HepG2 (cell line): ENCODE results near the gene CD300A. TPM values are rescaled to one million over a fixed set of nuclear protein-coding genes. Genes with fewer than 3 reads are reported as not detected.

Experiments used
- ELF1 ChIP-seq: sonication (generic); formaldehyde crosslinking; IDR thresholded peaks from 2 replicates; pipeline ENCODE4 v1.4.0; 2020; ENCODE audit warnings: missing genetic modification reagents
- HHEX ChIP-seq: IDR thresholded peaks from 2 replicates; pipeline ENCODE4 v1.6.1; 2016; ENCODE audit warnings: control low read depth
- KDM5B ChIP-seq: sonication (generic); formaldehyde crosslinking; IDR thresholded peaks from 2 replicates; pipeline ENCODE4 v1.4.0; 2020; ENCODE audit warnings: missing genetic modification reagents, mild to moderate bottlenecking, borderline replicate concordance
- KLF12 ChIP-seq: sonication (generic); formaldehyde crosslinking; IDR thresholded peaks from 2 replicates; pipeline ENCODE4 v1.4.0; 2020; ENCODE audit warnings: missing genetic modification reagents, borderline replicate concordance
- POLR2A ChIP-seq, 2 experiments: IDR thresholded peaks; 2 replicates each; pipeline ENCODE4 v1.6.1; 2011; ENCODE audit warnings: low read depth in 2 of 2, low read length in 2 of 2, mild to moderate bottlenecking in 1 of 2, moderate library complexity in 1 of 2; ENCODE audit not compliant: insufficient read depth in 1 of 2
- RFXANK ChIP-seq: IDR thresholded peaks from 2 replicates; pipeline ENCODE4 v1.6.1; 2016
- SALL2 ChIP-seq: sonication (generic); formaldehyde crosslinking; IDR thresholded peaks from 2 replicates; pipeline ENCODE4 v1.8.1; 2023; ENCODE audit warnings: mild to moderate bottlenecking, missing genetic modification reagents, inconsistent platforms
- STAG1 ChIP-seq: sonication (generic); formaldehyde crosslinking; IDR thresholded peaks from 2 replicates; pipeline ENCODE4 v1.4.0; 2020; ENCODE audit warnings: missing genetic modification reagents
- ZBED4 ChIP-seq: sonication (generic); formaldehyde crosslinking; IDR thresholded peaks from 2 replicates; pipeline ENCODE4 v1.4.0; 2020; ENCODE audit warnings: missing genetic modification reagents, borderline replicate concordance
- ZFX ChIP-seq: sonication (generic); formaldehyde crosslinking; IDR thresholded peaks from 2 replicates; pipeline ENCODE4 v1.4.0; 2020; ENCODE audit warnings: mild to moderate bottlenecking, low read depth, missing genetic modification reagents, moderate library complexity
- ZNF782 ChIP-seq: sonication (generic); formaldehyde crosslinking; IDR thresholded peaks from 2 replicates; pipeline ENCODE4 v1.4.0; 2020; ENCODE audit warnings: missing genetic modification reagents, mild to moderate bottlenecking, borderline replicate concordance
- ZNF891 ChIP-seq: sonication (generic); formaldehyde crosslinking; IDR thresholded peaks from 2 replicates; pipeline ENCODE4 v1.5.0; 2020; ENCODE audit warnings: mild to moderate bottlenecking, missing genetic modification reagents
- polyA plus RNA-seq, 8 experiments: library from polyadenylated mRNA; depleted of rRNA in 3 of 8; stranded (reverse) in 7 of 8; unstranded in 1 of 8; fragments of >200 nt; fragmentation: Illumina TruSeq in 4 of 8; extraction: Trizol in 4 of 8; gene quantifications; 2 replicates each; pipeline versions ENCODE4 v1.2.1 to v1.2.3, GENCODE V29; 2011 to 2016; ENCODE audit warnings: low read depth in 4 of 8, missing spikeins in 1 of 8, mixed read lengths in 1 of 8; ENCODE audit not compliant: insufficient read depth in 1 of 8
- total RNA-seq, 5 experiments: library from RNA; depleted of rRNA; stranded (reverse); fragments of >200 nt; fragmentation: Illumina TruSeq; extraction: Trizol; gene quantifications; 2 replicates each; pipeline ENCODE4 v1.2.3, GENCODE V29; 2016; ENCODE audit warnings: low read depth in 1 of 5
- TF ChIP-seq, protein P1 (sequence below), 2 experiments: fragments of 450-650 bp in 1 of 2; sonication (generic) in 1 of 2; formaldehyde crosslinking in 1 of 2; IDR thresholded peaks; 2 replicates each; pipeline versions ENCODE4 v1.6.1 to v1.8.0; 2016 to 2022; ENCODE audit warnings: antibody characterized with exemption in 1 of 2, mild to moderate bottlenecking in 1 of 2, missing genetic modification reagents in 1 of 2
- TF ChIP-seq, protein P2 (sequence below): sonication (generic); formaldehyde crosslinking; IDR thresholded peaks from 2 replicates; pipeline ENCODE4 v1.5.0; 2020; ENCODE audit warnings: mild to moderate bottlenecking, missing genetic modification reagents

CD300A gene
- total and polyA plus RNA-seq, 2 of the 13 experiments (the other 11 are each of a cell fraction or from before 2014, with no cell fraction given) = not detected

GRCh38 chr17:74433421-74434121 is 32.9 kb upstream of the CD300A start (continued):
- TF ChIP-seq HHEX (CRISPR knock-in tag) = 0 out of 2 replicates have a peak, but pooled peaks have one; percentile 14
- 0 out of 2 replicates have a peak, but pooled peaks have one; percentile 37 for TF ChIP-seq KLF12 (CRISPR knock-in tag)
- TF ChIP-seq STAG1 (CRISPR knock-in tag) = peak; percentile 46
- TF ChIP-seq ZNF782 (CRISPR knock-in tag) = no peak
- TF ChIP-seq RFXANK (CRISPR knock-in tag) = 0 out of 2 replicates have a peak, but pooled peaks have one; percentile 71
- peak; percentile 22; the same call in 1 of the 2 replicates for TF ChIP-seq ZBED4 (CRISPR knock-in tag)
- TF ChIP-seq, protein P1, sequence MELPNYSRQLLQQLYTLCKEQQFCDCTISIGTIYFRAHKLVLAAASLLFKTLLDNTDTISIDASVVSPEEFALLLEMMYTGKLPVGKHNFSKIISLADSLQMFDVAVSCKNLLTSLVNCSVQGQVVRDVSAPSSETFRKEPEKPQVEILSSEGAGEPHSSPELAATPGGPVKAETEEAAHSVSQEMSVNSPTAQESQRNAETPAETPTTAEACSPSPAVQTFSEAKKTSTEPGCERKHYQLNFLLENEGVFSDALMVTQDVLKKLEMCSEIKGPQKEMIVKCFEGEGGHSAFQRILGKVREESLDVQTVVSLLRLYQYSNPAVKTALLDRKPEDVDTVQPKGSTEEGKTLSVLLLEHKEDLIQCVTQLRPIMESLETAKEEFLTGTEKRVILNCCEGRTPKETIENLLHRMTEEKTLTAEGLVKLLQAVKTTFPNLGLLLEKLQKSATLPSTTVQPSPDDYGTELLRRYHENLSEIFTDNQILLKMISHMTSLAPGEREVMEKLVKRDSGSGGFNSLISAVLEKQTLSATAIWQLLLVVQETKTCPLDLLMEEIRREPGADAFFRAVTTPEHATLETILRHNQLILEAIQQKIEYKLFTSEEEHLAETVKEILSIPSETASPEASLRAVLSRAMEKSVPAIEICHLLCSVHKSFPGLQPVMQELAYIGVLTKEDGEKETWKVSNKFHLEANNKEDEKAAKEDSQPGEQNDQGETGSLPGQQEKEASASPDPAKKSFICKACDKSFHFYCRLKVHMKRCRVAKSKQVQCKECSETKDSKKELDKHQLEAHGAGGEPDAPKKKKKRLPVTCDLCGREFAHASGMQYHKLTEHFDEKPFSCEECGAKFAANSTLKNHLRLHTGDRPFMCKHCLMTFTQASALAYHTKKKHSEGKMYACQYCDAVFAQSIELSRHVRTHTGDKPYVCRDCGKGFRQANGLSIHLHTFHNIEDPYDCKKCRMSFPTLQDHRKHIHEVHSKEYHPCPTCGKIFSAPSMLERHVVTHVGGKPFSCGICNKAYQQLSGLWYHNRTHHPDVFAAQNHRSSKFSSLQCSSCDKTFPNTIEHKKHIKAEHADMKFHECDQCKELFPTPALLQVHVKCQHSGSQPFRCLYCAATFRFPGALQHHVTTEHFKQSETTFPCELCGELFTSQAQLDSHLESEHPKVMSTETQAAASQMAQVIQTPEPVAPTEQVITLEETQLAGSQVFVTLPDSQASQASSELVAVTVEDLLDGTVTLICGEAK (IDR thresholded peaks at IDR 0.05) = no peak
- TF ChIP-seq, protein P1 (CRISPR knock-in tag; IDR thresholded peaks at IDR 0.05) = 0 out of 2 replicates have a peak, but pooled peaks have one; percentile 29
- peak; percentile 64; the same call in 1 of the 2 replicates for TF ChIP-seq SALL2 (CRISPR knock-in tag)
- TF ChIP-seq ZFX = peak; percentile 87
- peak; percentile 42; the same call in 1 of the 2 replicates for TF ChIP-seq KDM5B
- TF ChIP-seq ZNF891 (CRISPR knock-in tag) = peak; percentile 82
- peak; percentile 14; the same call in 1 of the 2 replicates for TF ChIP-seq ELF1 (CRISPR knock-in tag)
- TF ChIP-seq, protein P2, sequence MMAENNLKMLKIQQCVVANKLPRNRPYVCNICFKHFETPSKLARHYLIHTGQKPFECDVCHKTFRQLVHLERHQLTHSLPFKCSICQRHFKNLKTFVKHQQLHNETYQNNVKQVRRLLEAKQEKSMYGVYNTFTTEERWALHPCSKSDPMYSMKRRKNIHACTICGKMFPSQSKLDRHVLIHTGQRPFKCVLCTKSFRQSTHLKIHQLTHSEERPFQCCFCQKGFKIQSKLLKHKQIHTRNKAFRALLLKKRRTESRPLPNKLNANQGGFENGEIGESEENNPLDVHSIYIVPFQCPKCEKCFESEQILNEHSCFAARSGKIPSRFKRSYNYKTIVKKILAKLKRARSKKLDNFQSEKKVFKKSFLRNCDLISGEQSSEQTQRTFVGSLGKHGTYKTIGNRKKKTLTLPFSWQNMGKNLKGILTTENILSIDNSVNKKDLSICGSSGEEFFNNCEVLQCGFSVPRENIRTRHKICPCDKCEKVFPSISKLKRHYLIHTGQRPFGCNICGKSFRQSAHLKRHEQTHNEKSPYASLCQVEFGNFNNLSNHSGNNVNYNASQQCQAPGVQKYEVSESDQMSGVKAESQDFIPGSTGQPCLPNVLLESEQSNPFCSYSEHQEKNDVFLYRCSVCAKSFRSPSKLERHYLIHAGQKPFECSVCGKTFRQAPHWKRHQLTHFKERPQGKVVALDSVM (CRISPR knock-in tag) = peak; percentile 84
- TF ChIP-seq POLR2A (IDR thresholded peaks at IDR 0.05; ENCODE audit: insufficient read depth in 1 of 2, low read depth in 2 of 2, low read length in 2 of 2) = peak in 1 of 2 experiments; percentile 52; a peak in 2 of 4 replicates
